HL-60/S4 (cell line): ENCODE results near the gene GPR142.

Source experiments
- in situ Hi-C: fragments of 300-500 bp; cut with MboI; formaldehyde crosslinking; loops from 2 replicates; pipeline ENCODE4 v1.14.3; 2022; ENCODE audit warnings: low sequenced_read_pairs

GPR142 gene

GRCh38 chr17:74367206-74367605, at the start of gene GPR142:
Gene GPR142, plus strand, starts transcription at chr17:74367506. Its CDS starts 2,035 bp downstream, at chr17:74369541.
- in situ Hi-C loops = no loop called here

GRCh38 chr17:74318391-74318790, 48.9 kb upstream of the GPR142 start:
- in situ Hi-C loops = no loop called here

GRCh38 chr17:74324521-74324920, 42.8 kb upstream of the GPR142 start:
- in situ Hi-C loops = no loop called here

- in situ Hi-C loops = no loop called here
Measured at GRCh38 chr17:74325376-74325742, 41.9 kb upstream of the GPR142 start.

GRCh38 chr17:74325743-74326379, 41.4 kb upstream of the GPR142 start, which contains the start of gene KIF19:
Gene KIF19, plus strand, starts transcription at chr17:74326226. Its CDS starts 124 bp downstream, at chr17:74326350.
- in situ Hi-C loops = no loop called here

GRCh38 chr17:74326506-74326905, 40.8 kb upstream of the GPR142 start:
- in situ Hi-C loops = no loop called here

GRCh38 chr17:74328487-74328886, 38.8 kb upstream of the GPR142 start:
- in situ Hi-C loops = no loop called here

GRCh38 chr17:74329378-74329777, 37.9 kb upstream of the GPR142 start:
- in situ Hi-C loops = no loop called here

- in situ Hi-C loops = no loop called here
Measured at GRCh38 chr17:74330446-74330845, 36.9 kb upstream of the GPR142 start.

- in situ Hi-C loops = no loop called here
Measured at GRCh38 chr17:74332017-74332650, 35.2 kb upstream of the GPR142 start.

- in situ Hi-C loops = no loop called here
Measured at GRCh38 chr17:74332763-74333283, 34.5 kb upstream of the GPR142 start.

GRCh38 chr17:74334393-74335039, 32.8 kb upstream of the GPR142 start:
- in situ Hi-C loops = no loop called here

- in situ Hi-C loops = no loop called here
Measured at GRCh38 chr17:74335529-74336062, 31.7 kb upstream of the GPR142 start.

GRCh38 chr17:74336307-74336706, 31.0 kb upstream of the GPR142 start:
- in situ Hi-C loops = no loop called here

- in situ Hi-C loops = no loop called here
Measured at GRCh38 chr17:74337834-74338500, 29.3 kb upstream of the GPR142 start.

GRCh38 chr17:74339537-74340195, 27.6 kb upstream of the GPR142 start:
- in situ Hi-C loops = no loop called here

GRCh38 chr17:74340470-74341023, 26.8 kb upstream of the GPR142 start:
- in situ Hi-C loops = no loop called here

- in situ Hi-C loops = no loop called here
Measured at GRCh38 chr17:74342224-74342623, 25.1 kb upstream of the GPR142 start.

- in situ Hi-C loops = no loop called here
Measured at GRCh38 chr17:74343121-74343520, 24.2 kb upstream of the GPR142 start.
